GM23338 (cell line): ENCODE measurements around the gene CPA1.

Experiments used
- CREB1 ChIP-seq: fragments of 250-450 bp; sonication (Bioruptor Pico); IDR thresholded peaks from 2 replicates; pipeline ENCODE4 v1.5.0; 2020; ENCODE audit warnings: low read depth, mild to moderate bottlenecking, moderate library complexity
- CTCF ChIP-seq, 2 experiments: fragments of 200-600 bp in 1 of 2; sonication (generic) in 1 of 2; conservative IDR thresholded peaks; 2 replicates each; pipeline versions ENCODE4 v1.5.1 to v1.6.1; 2016 to 2017; ENCODE audit warnings: antibody characterized with exemption in 2 of 2, low read depth in 2 of 2, mild to moderate bottlenecking in 2 of 2, moderate library complexity in 1 of 2
- EZH2 ChIP-seq: fragments of 200-600 bp; sonication (generic); IDR thresholded peaks from one replicate; pipeline ENCODE4 v1.8.0; 2017; ENCODE audit warnings: antibody characterized with exemption, mild to moderate bottlenecking, low read depth; ENCODE audit not compliant: unreplicated experiment
- EZH2phosphoT487 ChIP-seq: fragments of 200-600 bp; sonication (generic); IDR thresholded peaks from one replicate; pipeline ENCODE4 v1.8.1; 2018; ENCODE audit warnings: antibody characterized with exemption; ENCODE audit not compliant: unreplicated experiment
- JUNB ChIP-seq: IDR thresholded peaks from one replicate; pipeline ENCODE4 v1.6.1; 2016; ENCODE audit warnings: antibody characterized with exemption; ENCODE audit not compliant: unreplicated experiment
- POLR2AphosphoS5 ChIP-seq: IDR thresholded peaks from 2 replicates; pipeline ENCODE4 v1.6.1; 2016; ENCODE audit warnings: antibody characterized with exemption, low read depth
- REST ChIP-seq: IDR thresholded peaks from one replicate; pipeline ENCODE4 v1.6.1; 2018; ENCODE audit warnings: antibody characterized with exemption; ENCODE audit not compliant: unreplicated experiment

- TF ChIP-seq CREB1 (CRISPR knock-in tag) (no peak), CTCF (conservative IDR thresholded peaks at IDR 0.05; ENCODE audit: low read depth in 2 of 2) (no peak), POLR2AphosphoS5 (no peak), REST (no peak), EZH2 (no peak), EZH2phosphoT487 (no peak), JUNB (no peak)
Observed at GRCh38 chr7:130369110-130369711, 11.1 kb upstream of the CPA1 start.
